ENCODE measurements around the gene KCNQ1.

Gene KCNQ1

GRCh38 chr11:2585566-2586086 is 140.8 kb downstream of the KCNQ1 start:
- peak; percentile 10 for DNase-seq

GRCh38 chr11:2586087-2586792 is 141.4 kb downstream of the KCNQ1 start:
- peak; percentile 6 for DNase-seq

GRCh38 chr11:2586793-2587131 is 142.0 kb downstream of the KCNQ1 start:
- peak; percentile 8 for DNase-seq

GRCh38 chr11:2587132-2587930 is 142.5 kb downstream of the KCNQ1 start:
- peak; percentile 9 for DNase-seq

- peak; percentile 11 for DNase-seq
Measured at GRCh38 chr11:2587976-2588748, 143.4 kb downstream of the KCNQ1 start.

GRCh38 chr11:2588809-2589537 is 144.2 kb downstream of the KCNQ1 start:
- peak; percentile 14 for DNase-seq

- no peak for DNase-seq
Measured at GRCh38 chr11:2589538-2589934, 144.7 kb downstream of the KCNQ1 start.

GRCh38 chr11:2590131-2590964 is 145.5 kb downstream of the KCNQ1 start:
- DNase-seq, result no peak

- DNase-seq, result peak; percentile 12
Measured at GRCh38 chr11:2590965-2591754, 146.4 kb downstream of the KCNQ1 start.

- DNase-seq, result peak; percentile 10
Measured at GRCh38 chr11:2591805-2592204, 147.0 kb downstream of the KCNQ1 start.

GRCh38 chr11:2592559-2593392 is 148.0 kb downstream of the KCNQ1 start:
- DNase-seq, result no peak

- DNase-seq, result peak; percentile 17
Measured at GRCh38 chr11:2593393-2593950, 148.7 kb downstream of the KCNQ1 start.

GRCh38 chr11:2594267-2594666 is 149.5 kb downstream of the KCNQ1 start:
- no peak for DNase-seq

- DNase-seq, result no peak
Measured at GRCh38 chr11:2595204-2595603, 150.4 kb downstream of the KCNQ1 start.

- no peak for DNase-seq
Measured at GRCh38 chr11:2599561-2600189, 154.9 kb downstream of the KCNQ1 start.

GRCh38 chr11:2609345-2609744 is 164.5 kb downstream of the KCNQ1 start:
- DNase-seq, result no peak

GRCh38 chr11:2612884-2613571 is 168.2 kb downstream of the KCNQ1 start:
- no peak for DNase-seq

GRCh38 chr11:2621894-2622293 is 177.1 kb downstream of the KCNQ1 start:
- DNase-seq, result no peak

Measured in stimulated activated CD8-positive, alpha-beta memory T cell treated with anti-CD3 and anti-CD28 coated beads, Interleukin-4, amount 100 ng/mL, for 48 hours (primary cell).